Esophagus squamous epithelium (tissue), 5 donors: ENCODE results near the gene NME3. TPM values are rescaled to one million over a fixed set of nuclear protein-coding genes. Genes with fewer than 3 reads are reported as not detected.
"Not testable (repeated sequence)": the region's sequence is repeated elsewhere in the genome, so short reads cannot be mapped to it uniquely, and the experiment has no call there.

Source experiments
- DNase-seq: peaks from one replicate; lab custom pipeline; 2025; lab: John Stamatoyannopoulos, UW
- H3K27ac ChIP-seq, 4 donors: fragments of 200-600 bp; sonication (generic); one replicate each; pipeline ENCODE4 v1.5.1; 2016 to 2019; ENCODE audit warnings: mild to moderate bottlenecking in 1 of 4
- H3K27me3 ChIP-seq, 4 donors: fragments of 200-600 bp; sonication (generic); 1 replicate in 3 of 4; 2 replicates in 1 of 4; pipeline versions ENCODE4 v1.5.1 to v1.6.0; 2017 to 2021; ENCODE audit warnings: antibody characterized with exemption in 1 of 4
- H3K36me3 ChIP-seq, 3 donors: fragments of 200-600 bp; sonication (generic); one replicate each; pipeline ENCODE4 v1.5.1; 2016 to 2019
- H3K4me1 ChIP-seq, 3 donors: fragments of 200-600 bp; sonication (generic); one replicate each; pipeline ENCODE4 v1.5.1; 2017 to 2019
- H3K4me3 ChIP-seq, 4 donors: fragments of 200-600 bp; sonication (generic); 1 replicate in 3 of 4; 2 replicates in 1 of 4; pipeline ENCODE4 v1.5.1; 2016 to 2019; ENCODE audit warnings: mild to moderate bottlenecking in 2 of 4, moderate library complexity in 1 of 4
- H3K9me3 ChIP-seq, 3 donors: fragments of 200-600 bp; sonication (generic); one replicate each; pipeline ENCODE4 v1.5.1; 2016 to 2019
- POLR2A ChIP-seq, 4 donors: fragments of 450-650 bp; IDR thresholded peaks; one replicate each; pipeline ENCODE4 v1.6.1; 2017; ENCODE audit warnings: antibody characterized with exemption in 4 of 4, mild to moderate bottlenecking in 4 of 4, moderate library complexity in 3 of 4
- WGBS, 2 donors: methylation state at CpG; one replicate each; pipeline ENCODE4 v1.1.5; 2018; 5-methylcytosine and 5-hydroxymethylcytosine counted together
- intact Hi-C: fragments of 100-400 bp; cut with DNase I; formaldehyde crosslinking; loops from one replicate; pipeline ENCODE4 v1.15.0; 2022
- total RNA-seq, 4 donors: library from RNA; depleted of rRNA; stranded (reverse); fragments of >200 nt; gene quantifications; one replicate each; pipeline ENCODE4 v1.1.0, GENCODE V29; 2016
- TF ChIP-seq, protein P1 (sequence below), 6 experiments: fragments of 450-650 bp in 4 of 6; fragments of 200-600 bp in 2 of 6; sonication (generic) in 2 of 6; IDR thresholded peaks; one replicate each; pipeline ENCODE4 v1.5.1; 2016 to 2019; ENCODE audit warnings: antibody characterized with exemption in 6 of 6, mild to moderate bottlenecking in 4 of 6, moderate library complexity in 4 of 6
- donor health status: DM: yes; HTN: yes; CAD: no.

Gene NME3
- total RNA-seq, 4 donors from 2014 or later = 30.2 to 57.1 (median 53.6) TPM

GRCh38 chr16:1809281-1809801, 38.0 kb upstream of the NME3 start:
- H3K36me3 ChIP-seq = peaks cover 11 to 62% (median 11%) of the 10 kb centered on the region in 3 donors
- intact Hi-C loops = no loop called here
- no peak for DNase-seq

GRCh38 chr16:1808691-1809090, 37.3 kb upstream of the NME3 start:
- 75 to 93% methylated on average over 4 to 5 of the region's 18 CpGs for WGBS, 2 donors
- TF ChIP-seq, protein P1, sequence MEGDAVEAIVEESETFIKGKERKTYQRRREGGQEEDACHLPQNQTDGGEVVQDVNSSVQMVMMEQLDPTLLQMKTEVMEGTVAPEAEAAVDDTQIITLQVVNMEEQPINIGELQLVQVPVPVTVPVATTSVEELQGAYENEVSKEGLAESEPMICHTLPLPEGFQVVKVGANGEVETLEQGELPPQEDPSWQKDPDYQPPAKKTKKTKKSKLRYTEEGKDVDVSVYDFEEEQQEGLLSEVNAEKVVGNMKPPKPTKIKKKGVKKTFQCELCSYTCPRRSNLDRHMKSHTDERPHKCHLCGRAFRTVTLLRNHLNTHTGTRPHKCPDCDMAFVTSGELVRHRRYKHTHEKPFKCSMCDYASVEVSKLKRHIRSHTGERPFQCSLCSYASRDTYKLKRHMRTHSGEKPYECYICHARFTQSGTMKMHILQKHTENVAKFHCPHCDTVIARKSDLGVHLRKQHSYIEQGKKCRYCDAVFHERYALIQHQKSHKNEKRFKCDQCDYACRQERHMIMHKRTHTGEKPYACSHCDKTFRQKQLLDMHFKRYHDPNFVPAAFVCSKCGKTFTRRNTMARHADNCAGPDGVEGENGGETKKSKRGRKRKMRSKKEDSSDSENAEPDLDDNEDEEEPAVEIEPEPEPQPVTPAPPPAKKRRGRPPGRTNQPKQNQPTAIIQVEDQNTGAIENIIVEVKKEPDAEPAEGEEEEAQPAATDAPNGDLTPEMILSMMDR (IDR thresholded peaks at IDR 0.05) = no peak
- TF ChIP-seq POLR2A (IDR thresholded peaks at IDR 0.05) = no peak
- DNase-seq = no peak

More at GRCh38 chr16:1809281-1809801, 38.0 kb upstream of the NME3 start:
- TF ChIP-seq, protein P1 (IDR thresholded peaks at IDR 0.05) = no peak
- TF ChIP-seq POLR2A (IDR thresholded peaks at IDR 0.05) = no peak
- H3K4me1 ChIP-seq = peaks cover 0 to 11% (median 6%) of the 10 kb centered on the region in 3 donors
- 83 to 84% methylated on average over 4 to 11 of the region's 28 CpGs for WGBS, 2 donors
- H3K27ac ChIP-seq = no peak overlapping the region
- no peak overlapping the region for H3K4me3 ChIP-seq
- H3K27me3 ChIP-seq = no peaks in the 10 kb centered on the region
- no peaks in the 10 kb centered on the region for H3K9me3 ChIP-seq

DNA sequence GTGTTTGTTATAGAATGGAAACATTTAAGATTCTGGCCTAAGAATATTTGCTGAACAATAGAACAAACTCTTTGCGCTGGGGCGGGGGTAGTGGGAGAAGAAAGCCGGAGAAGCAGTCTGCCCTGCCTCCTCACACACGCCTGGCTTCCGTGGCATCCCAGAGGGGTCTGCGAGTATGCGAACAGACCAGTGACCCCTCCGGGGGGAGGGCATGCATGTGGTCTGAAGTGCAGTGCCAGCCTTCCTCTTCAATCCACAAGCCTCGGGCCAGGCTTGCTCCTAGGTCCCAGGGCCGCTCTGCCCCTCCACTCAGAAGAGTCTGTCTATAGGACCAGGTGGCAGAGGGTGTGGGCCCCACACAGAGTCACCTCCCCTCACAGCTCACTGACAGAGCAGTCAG, 36.3 kb upstream of the NME3 start:
- intact Hi-C loops = no loop called here
- no peak overlapping the region for H3K4me3 ChIP-seq
- no peaks in the 10 kb centered on the region for H3K27me3 ChIP-seq
- H3K36me3 ChIP-seq = peaks cover 11 to 54% (median 11%) of the 10 kb centered on the region in 3 donors
- no peak overlapping the region for H3K27ac ChIP-seq
- DNase-seq = no peak
- TF ChIP-seq, protein P1 (IDR thresholded peaks at IDR 0.05) = no peak
- TF ChIP-seq POLR2A (IDR thresholded peaks at IDR 0.05) = no peak
- no peaks in the 10 kb centered on the region for H3K9me3 ChIP-seq
- peaks cover 0 to 5% (median under 1%) of the 10 kb centered on the region in 3 donors for H3K4me1 ChIP-seq
- WGBS, 2 donors = 87 to 92% methylated on average over 9 to 10 of the region's 10 CpGs

More at GRCh38 chr16:1808691-1809090, 37.3 kb upstream of the NME3 start:
- Histone ChIP-seq H3K27me3 (no peaks in the 10 kb centered on the region), H3K4me1 (peaks cover 0 to 11% (median 6%) of the 10 kb centered on the region in 3 donors), H3K4me3 (no peak overlapping the region), H3K36me3 (peaks cover 11 to 56% (median 11%) of the 10 kb centered on the region in 3 donors), H3K9me3 (no peaks in the 10 kb centered on the region), H3K27ac (no peak overlapping the region)
- intact Hi-C loops = no loop called here

- no peak for TF ChIP-seq POLR2A (IDR thresholded peaks at IDR 0.05)
- TF ChIP-seq, protein P1 (IDR thresholded peaks at IDR 0.05) = no peak
- no peak for DNase-seq
- no peaks in the 10 kb centered on the region for H3K27me3 ChIP-seq
- no peak overlapping the region for H3K4me3 ChIP-seq
- no peaks in the 10 kb centered on the region for H3K36me3 ChIP-seq
- 77 to 83% methylated on average over 10 of the region's 10 CpGs for WGBS, 2 donors
- H3K27ac ChIP-seq = no peak overlapping the region
- intact Hi-C loops = no loop called here
- peaks cover 0 to 15% (median 0%) of the 10 kb centered on the region in 3 donors for H3K9me3 ChIP-seq
- H3K4me1 ChIP-seq = no peaks in the 10 kb centered on the region
Observed at GRCh38 chr16:1800701-1801100, 29.4 kb upstream of the NME3 start.

DNA sequence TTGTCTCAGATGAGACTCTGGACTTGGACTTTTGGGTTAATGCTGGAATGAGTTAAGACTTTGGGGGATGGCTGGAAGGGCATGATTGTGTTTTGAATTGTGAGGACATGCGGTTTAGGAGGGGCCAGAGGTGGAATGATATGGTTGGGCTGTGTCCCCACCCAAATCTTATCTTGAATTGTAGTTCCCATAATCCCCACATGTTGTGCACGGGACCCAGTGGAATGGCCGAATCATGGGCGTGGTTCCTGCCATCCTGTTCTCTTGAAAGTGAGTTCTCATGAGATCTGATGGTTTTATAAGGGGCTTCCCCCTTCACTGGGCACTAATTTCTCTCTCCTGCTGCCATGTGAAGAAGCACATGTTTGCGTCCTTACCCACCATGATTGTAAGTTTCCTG, 27.9 kb upstream of the NME3 start:
- H3K4me1 ChIP-seq, H3K36me3 ChIP-seq, H3K27me3 ChIP-seq, H3K4me3 ChIP-seq, intact Hi-C loops, DNase-seq, H3K27ac ChIP-seq: not testable (repeated sequence)
- H3K9me3 ChIP-seq = peaks cover 0 to 15% (median 0%) of the 10 kb centered on the region in 3 donors
- 81 to 84% methylated on average over 5 of the region's 5 CpGs for WGBS, 2 donors
